Renal cortex interstitium (tissue), 11 donors: ENCODE measurements around the gene TMEM145. TPM values are rescaled to one million over a fixed set of nuclear protein-coding genes. Genes with fewer than 3 reads are reported as not detected.
"Not testable (repeated sequence)": the region's sequence is repeated elsewhere in the genome, so short reads cannot be mapped to it uniquely, and the experiment has no call there.

Experiments
- DNase-seq, 11 donors: peaks; one replicate each; pipeline ENCODE4 v3.0.0-alpha.2; 2013; ENCODE audit warnings: low read depth in 9 of 11, low spot score in 4 of 11; ENCODE audit errors: extremely low read depth in 1 of 11
- polyA plus RNA-seq, 3 donors: library from polyadenylated mRNA; unstranded; fragments of 120-200 nt; gene quantifications; one replicate each; pipeline ENCODE4 v1.2.1, GENCODE V29; 2013; ENCODE audit not compliant: insufficient read length in 3 of 3

Gene TMEM145
- polyA plus RNA-seq, 3 donors: 0.72 to 1.2 (median 0.90) TPM

DNA sequence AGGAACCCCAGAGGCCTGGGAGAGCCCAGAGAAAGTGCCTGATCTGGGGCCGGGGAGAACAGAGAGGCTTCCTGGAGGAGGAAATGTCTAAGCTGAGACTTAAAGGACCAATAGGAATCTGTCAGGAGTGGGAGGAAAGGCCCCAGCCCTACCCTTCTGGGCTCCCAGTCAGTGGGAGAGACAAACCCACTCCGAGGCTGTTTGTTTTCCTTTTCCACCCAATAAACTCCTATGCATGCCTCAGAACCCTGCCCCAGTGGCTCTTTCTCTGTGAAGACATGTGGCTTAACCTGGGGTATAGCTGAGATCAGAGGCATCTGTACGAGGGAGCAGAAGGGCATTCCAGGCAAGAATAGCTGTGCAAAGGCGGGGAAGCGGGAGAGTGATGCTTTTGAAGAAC is 14.3 kb downstream of the TMEM145 start:
- no peak for DNase-seq

DNA sequence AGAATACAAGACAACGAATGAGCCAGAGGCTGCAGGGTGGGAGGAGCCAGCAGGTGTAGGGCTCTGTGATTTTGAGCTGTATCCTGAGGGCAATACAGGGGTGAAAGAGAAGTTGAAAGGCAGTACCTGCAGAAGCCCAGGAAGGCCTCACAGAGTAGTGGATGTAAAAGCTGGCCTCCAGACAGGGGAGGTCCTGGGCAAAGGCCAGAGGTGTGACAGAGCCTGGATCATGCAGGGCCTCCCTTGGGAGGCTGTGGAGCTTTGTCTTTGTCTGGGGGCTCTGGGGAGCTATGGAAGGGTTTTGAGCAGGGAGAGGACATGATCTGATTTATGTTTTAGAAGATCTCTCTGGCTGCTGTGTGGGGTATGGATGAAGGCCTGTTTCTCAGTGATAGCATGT is 15.0 kb downstream of the TMEM145 start:
- DNase-seq: no peak

DNA sequence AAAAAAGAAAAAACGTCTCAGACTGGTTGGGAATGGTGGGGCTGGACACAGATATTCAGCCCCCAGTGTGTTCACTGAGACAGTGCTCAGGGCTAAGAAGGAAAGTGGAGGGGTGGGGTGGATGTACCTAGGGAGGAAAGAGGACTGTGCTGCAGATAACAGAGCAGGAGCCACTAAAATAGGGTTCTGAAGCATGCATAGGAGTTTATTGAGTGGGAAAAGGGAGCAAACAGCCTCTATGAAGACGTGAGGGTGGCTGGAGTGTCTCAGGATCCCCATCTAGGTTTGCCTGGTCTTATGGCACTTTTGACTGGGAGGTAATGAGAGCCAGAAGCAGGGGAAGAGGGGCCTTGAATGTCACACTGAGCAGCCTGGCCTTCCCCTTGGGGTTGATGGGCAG is 15.7 kb downstream of the TMEM145 start:
- no peak for DNase-seq

DNA sequence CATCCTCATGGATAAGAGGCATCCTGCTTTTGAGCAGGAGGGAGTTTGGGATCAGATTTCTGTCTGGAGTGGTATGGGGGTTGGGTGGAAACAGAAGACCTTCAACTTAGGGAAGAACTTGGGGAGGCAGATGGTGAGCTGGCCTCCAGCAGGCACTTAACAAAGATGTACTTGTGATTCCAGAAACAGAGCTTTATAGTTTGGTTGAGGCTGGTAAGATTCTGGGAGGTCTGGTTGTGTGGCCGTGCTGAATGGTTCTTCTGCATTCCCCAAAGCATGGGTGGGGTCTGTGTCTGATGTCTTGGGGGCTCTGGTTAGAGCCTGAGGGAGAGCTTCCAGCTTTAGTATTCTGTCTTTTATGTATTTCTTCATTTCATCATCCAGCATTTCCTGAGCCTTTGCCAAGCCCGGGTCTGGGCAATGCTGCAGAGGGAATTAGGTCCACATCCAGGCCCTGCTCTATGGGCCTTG is 17.2 kb downstream of the TMEM145 start:
- DNase-seq: no peak

GRCh38 chr19:42331333-42331732 is 18.2 kb downstream of the TMEM145 start:
- DNase-seq: not testable (repeated sequence)

DNA sequence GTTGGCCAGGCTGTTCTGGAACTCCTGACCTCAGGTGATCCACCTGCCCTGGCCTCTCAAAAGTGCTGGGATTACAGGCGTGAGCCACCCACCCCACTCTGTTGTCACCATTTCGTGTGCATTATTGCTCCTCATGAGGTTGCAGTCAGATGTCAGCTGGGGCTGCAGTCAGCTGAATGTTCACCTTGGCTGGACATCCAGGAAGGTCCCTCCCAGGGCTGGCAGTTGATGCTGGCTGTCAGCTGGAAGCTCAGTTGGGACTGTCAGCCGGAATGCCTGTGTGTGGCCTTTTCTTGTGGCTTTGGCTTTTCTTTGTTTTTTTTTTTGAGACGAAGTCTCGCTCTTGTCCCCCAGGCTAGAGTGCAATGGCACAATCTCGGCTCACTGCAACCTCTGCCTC is 18.9 kb downstream of the TMEM145 start:
- DNase-seq: no peak

- no peak for DNase-seq
Observed at GRCh38 chr19:42333018-42333417, 19.9 kb downstream of the TMEM145 start.

DNA sequence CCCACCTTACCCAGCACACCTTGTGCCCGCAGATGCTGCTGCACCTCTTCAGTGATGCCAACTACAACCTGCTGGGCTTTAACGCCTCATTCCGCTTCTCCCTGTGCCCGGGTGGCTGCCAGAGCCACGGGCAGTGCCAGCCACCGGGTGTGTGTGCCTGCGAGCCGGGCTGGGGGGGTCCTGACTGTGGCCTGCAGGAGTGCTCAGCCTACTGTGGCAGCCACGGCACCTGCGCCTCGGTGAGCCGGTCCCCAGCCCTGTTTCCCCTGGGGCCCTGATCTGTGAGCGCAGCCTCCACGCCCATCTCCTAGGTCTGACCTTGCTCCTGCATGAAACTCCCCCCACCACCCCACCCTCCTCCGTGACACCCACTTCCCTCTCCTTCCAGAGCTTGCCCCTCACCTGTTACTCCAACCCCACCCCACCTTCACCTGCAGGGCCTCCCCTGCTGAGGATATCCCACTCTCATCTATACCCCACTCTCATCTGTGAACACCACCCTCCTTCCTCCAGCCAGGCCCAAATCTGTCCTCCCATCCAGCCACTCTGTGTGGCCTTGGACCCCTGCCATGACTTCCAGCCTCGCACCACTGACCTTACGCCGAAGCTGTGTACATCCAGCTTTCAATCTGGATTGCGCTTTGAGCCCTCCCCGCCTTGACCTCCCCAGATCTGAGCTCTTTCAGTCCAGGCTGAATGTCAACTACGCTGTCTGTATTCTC is 21.0 kb downstream of the TMEM145 start:
- DNase-seq: no peak

- DNase-seq: no peak
Observed at GRCh38 chr19:42334697-42335373, 21.7 kb downstream of the TMEM145 start.

- DNase-seq: no peak
Observed at GRCh38 chr19:42335374-42335936, 22.3 kb downstream of the TMEM145 start.

DNA sequence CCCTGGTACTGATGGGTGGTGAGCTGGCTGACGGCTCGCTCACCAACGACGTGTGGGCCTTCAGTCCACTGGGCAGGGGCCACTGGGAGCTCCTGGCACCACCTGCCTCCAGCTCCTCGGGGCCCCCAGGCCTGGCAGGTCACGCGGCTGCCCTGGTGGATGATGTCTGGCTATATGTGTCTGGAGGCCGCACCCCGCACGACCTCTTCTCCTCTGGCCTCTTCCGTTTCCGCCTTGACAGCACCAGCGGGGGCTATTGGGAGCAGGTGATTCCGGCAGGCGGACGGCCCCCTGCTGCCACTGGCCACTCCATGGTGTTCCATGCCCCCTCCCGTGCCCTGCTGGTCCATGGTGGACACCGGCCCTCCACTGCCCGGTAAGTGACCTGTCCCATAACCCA is 22.9 kb downstream of the TMEM145 start:
- DNase-seq: no peak

DNA sequence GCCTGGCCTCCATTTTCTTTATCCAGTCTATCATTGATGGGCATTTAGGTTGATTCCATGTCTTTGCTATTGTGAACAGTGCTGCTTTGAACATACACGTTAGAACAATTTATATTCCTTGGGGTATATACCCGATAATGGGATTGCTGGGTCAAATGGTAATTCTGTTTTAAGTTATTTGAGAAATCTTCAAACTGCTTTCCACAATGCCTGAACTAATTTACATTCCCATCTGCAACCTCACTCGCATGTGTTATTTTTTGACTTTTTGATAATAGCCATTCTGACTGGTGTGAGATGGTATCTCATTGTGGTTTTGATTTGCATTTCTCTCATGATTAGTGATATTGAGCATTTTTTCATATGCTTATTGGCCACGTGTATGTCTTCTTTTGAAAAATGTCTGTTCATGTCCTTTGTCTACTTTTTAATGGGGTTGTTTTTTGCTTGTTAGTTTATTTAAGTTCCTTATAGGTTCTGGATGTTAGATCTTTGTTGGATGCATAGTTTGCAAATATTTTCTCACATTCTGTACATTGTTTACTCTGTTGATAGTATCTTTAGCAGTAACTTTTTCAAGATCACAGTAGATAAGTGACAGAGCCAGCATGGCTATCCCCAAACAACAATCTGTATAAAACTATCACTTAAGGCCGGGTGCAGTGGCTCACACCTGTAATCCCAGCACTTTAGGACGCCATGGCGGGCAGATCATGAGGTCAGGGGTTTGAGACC is 26.2 kb downstream of the TMEM145 start:
- DNase-seq: not testable (repeated sequence)

DNA sequence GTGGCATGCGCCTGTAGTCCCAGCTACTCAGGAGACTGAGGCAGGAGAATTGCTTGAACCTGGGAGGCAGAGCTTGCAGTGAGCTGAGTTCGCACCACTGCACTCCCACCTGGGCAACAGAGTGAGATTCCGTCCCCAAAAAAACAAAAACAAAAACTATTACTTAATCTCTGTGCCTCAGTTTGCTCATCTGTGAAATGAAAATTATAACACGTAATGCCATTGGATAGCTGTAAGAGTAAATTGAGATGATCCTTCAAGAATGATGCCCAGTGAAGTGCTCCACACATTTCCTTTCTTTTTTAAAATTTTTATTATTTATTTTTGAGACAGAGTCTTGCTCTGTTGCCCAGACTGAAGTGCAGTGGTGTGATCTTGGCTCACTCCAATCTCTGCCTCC is 26.8 kb downstream of the TMEM145 start:
- not testable (repeated sequence) for DNase-seq

GRCh38 chr19:42343344-42344110 is 30.4 kb downstream of the TMEM145 start:
- no peak for DNase-seq

GRCh38 chr19:42344336-42344893 is 31.3 kb downstream of the TMEM145 start:
- DNase-seq: no peak

DNA sequence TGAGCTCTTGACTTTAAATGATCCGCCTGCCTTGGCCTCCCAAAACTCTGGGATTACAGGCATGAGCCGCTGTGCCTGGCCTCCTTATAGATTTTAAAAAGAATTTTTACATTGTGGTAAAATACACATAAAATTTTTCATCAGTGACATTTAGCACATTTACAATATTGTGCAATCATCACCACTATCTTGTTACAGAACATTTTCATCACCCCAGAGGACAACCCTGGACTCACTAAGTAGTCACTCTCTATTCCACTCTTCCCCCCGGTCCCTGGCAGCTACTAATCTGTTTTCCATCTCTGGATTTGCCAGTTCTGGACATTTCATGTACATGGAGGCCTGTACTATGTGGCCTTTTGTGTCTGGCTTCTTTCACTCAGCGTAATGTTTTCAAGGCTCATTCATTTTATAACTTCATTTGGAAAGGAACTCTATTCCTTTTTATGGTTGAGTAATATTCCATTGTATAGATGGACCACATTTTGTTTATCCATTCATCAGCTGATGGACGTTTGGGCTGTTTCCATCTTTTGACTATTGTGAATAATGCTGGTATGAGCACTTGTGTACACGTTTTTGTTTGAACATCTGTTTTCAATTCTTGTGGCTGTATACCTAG is 32.2 kb downstream of the TMEM145 start:
- no peak for DNase-seq

GRCh38 chr19:42348211-42348610 is 35.1 kb downstream of the TMEM145 start:
- DNase-seq: no peak

GRCh38 chr19:42349378-42350107 is 36.4 kb downstream of the TMEM145 start:
- DNase-seq: no peak
